Ishikawa (cell line): ENCODE data around the gene PIEZO2.

ENCODE experiments used
- CEBPB ChIP-seq: IDR thresholded peaks from 2 replicates; pipeline ENCODE4 v1.6.1; 2012
- CREB1 ChIP-seq: IDR thresholded peaks from 2 replicates; pipeline ENCODE4 v1.6.1; 2012; ENCODE audit warnings: low read depth
- EGR1 ChIP-seq: IDR thresholded peaks from 2 replicates; pipeline ENCODE4 v1.6.1; 2012
- EP300 ChIP-seq: IDR thresholded peaks from 2 replicates; pipeline ENCODE4 v1.6.1; 2012; ENCODE audit warnings: borderline replicate concordance
- FOXM1 ChIP-seq: IDR thresholded peaks from 2 replicates; pipeline ENCODE4 v1.6.1; 2012; ENCODE audit warnings: low read depth, borderline replicate concordance
- MAX ChIP-seq: IDR thresholded peaks from 2 replicates; pipeline ENCODE4 v1.6.1; 2012
- NFIC ChIP-seq: IDR thresholded peaks from 2 replicates; pipeline ENCODE4 v1.6.1; 2012
- RAD21 ChIP-seq: IDR thresholded peaks from 2 replicates; pipeline ENCODE4 v1.6.1; 2012; ENCODE audit warnings: low read depth
- REST ChIP-seq: IDR thresholded peaks from 2 replicates; pipeline ENCODE4 v1.6.1; 2012; ENCODE audit warnings: low read depth, mild to moderate bottlenecking
- TAF1 ChIP-seq: IDR thresholded peaks from 2 replicates; pipeline ENCODE4 v1.6.1; 2012; ENCODE audit warnings: low read depth, mild to moderate bottlenecking
- TCF12 ChIP-seq: IDR thresholded peaks from 2 replicates; pipeline ENCODE4 v1.6.1; 2012; ENCODE audit warnings: low read depth
- TEAD4 ChIP-seq: IDR thresholded peaks from 2 replicates; pipeline ENCODE4 v1.6.1; 2012
- USF1 ChIP-seq: IDR thresholded peaks from 2 replicates; pipeline ENCODE4 v1.6.1; 2012
- YY1 ChIP-seq: IDR thresholded peaks from 2 replicates; pipeline ENCODE4 v1.6.1; 2012; ENCODE audit warnings: low read depth
- ZBTB7A ChIP-seq: IDR thresholded peaks from 2 replicates; pipeline ENCODE4 v1.6.1; 2012; ENCODE audit warnings: low read depth

Gene PIEZO2

GRCh38 chr18:10842371-10842770, 307.0 kb downstream of the PIEZO2 start:
- no peak for TF ChIP-seq FOXM1
- TF ChIP-seq CEBPB, result no peak
- no peak for TF ChIP-seq TEAD4
- TF ChIP-seq EP300, result no peak
- no peak for TF ChIP-seq EGR1
- no peak for TF ChIP-seq TAF1
- TF ChIP-seq YY1, result no peak

GRCh38 chr18:10841203-10841602, 308.2 kb downstream of the PIEZO2 start:
- no peak for TF ChIP-seq FOXM1
- TF ChIP-seq TCF12, result no peak
- TF ChIP-seq ZBTB7A, result no peak

GRCh38 chr18:10840743-10841142, 308.6 kb downstream of the PIEZO2 start:
- TF ChIP-seq TCF12, result no peak
- TF ChIP-seq USF1, result no peak
- no peak for TF ChIP-seq EP300
- no peak for TF ChIP-seq YY1
- no peak for TF ChIP-seq REST
- TF ChIP-seq MAX, result no peak
- no peak for TF ChIP-seq EGR1
- no peak for TF ChIP-seq CEBPB
- no peak for TF ChIP-seq FOXM1
- no peak for TF ChIP-seq TAF1
- no peak for TF ChIP-seq CREB1
- no peak for TF ChIP-seq RAD21
- no peak for TF ChIP-seq TEAD4
- TF ChIP-seq NFIC, result no peak
- TF ChIP-seq ZBTB7A, result no peak

- no peak for TF ChIP-seq TAF1
Observed at GRCh38 chr18:10839421-10839820, 309.9 kb downstream of the PIEZO2 start.

GRCh38 chr18:10838553-10838952, 310.8 kb downstream of the PIEZO2 start:
- no peak for TF ChIP-seq RAD21
- no peak for TF ChIP-seq MAX
- no peak for TF ChIP-seq TAF1
- no peak for TF ChIP-seq CREB1
- TF ChIP-seq TCF12, result no peak
- TF ChIP-seq ZBTB7A, result no peak
- TF ChIP-seq FOXM1, result no peak
- no peak for TF ChIP-seq EGR1
- TF ChIP-seq TEAD4, result no peak
- no peak for TF ChIP-seq EP300
- TF ChIP-seq USF1, result no peak
- no peak for TF ChIP-seq NFIC
- TF ChIP-seq REST, result no peak
- TF ChIP-seq CEBPB, result no peak

- TF ChIP-seq NFIC (no peak), ZBTB7A (no peak), FOXM1 (no peak), CREB1 (no peak), TEAD4 (no peak)
Observed at GRCh38 chr18:10834128-10834815, 315.1 kb downstream of the PIEZO2 start.

- TF ChIP-seq CREB1 (no peak), TAF1 (no peak), YY1 (no peak), RAD21 (no peak), REST (no peak), CEBPB (no peak)
Observed at GRCh38 chr18:10833656-10834055, 315.7 kb downstream of the PIEZO2 start.
